Measurements from ENCODE around the gene CFAP20DC. TPM values are rescaled to one million over a fixed set of nuclear protein-coding genes. Genes with fewer than 3 reads are reported as not detected.

Gene CFAP20DC
- total and polyA plus RNA-seq, 10 of the 15 experiments (the other 5 are each of a cell fraction or from before 2014, with no cell fraction given): 0.53 to 11.6 (median 2.0) TPM

DNA sequence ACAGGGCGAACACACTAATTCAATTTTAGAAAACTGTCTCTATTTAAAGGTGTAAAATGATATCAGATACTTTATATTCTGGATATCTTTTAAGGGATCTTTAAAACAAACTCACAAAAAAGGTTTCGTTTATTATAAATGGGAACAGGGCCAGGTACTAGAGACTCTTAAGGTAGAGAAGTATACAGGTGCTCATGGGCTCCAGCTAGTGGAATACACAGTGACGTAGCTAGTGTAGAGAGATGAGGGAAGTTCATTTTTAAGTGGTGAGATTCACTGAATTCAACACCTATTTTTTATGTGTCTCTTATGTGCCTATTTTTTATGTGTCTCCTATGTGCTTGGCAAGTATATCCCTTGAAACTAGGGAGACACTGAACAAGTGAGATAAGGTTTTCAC, 250.6 kb downstream of the CFAP20DC start (continued):
- TF ChIP-seq, protein P1, sequence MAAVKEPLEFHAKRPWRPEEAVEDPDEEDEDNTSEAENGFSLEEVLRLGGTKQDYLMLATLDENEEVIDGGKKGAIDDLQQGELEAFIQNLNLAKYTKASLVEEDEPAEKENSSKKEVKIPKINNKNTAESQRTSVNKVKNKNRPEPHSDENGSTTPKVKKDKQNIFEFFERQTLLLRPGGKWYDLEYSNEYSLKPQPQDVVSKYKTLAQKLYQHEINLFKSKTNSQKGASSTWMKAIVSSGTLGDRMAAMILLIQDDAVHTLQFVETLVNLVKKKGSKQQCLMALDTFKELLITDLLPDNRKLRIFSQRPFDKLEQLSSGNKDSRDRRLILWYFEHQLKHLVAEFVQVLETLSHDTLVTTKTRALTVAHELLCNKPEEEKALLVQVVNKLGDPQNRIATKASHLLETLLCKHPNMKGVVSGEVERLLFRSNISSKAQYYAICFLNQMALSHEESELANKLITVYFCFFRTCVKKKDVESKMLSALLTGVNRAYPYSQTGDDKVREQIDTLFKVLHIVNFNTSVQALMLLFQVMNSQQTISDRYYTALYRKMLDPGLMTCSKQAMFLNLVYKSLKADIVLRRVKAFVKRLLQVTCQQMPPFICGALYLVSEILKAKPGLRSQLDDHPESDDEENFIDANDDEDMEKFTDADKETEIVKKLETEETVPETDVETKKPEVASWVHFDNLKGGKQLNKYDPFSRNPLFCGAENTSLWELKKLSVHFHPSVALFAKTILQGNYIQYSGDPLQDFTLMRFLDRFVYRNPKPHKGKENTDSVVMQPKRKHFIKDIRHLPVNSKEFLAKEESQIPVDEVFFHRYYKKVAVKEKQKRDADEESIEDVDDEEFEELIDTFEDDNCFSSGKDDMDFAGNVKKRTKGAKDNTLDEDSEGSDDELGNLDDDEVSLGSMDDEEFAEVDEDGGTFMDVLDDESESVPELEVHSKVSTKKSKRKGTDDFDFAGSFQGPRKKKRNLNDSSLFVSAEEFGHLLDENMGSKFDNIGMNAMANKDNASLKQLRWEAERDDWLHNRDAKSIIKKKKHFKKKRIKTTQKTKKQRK (IDR thresholded peaks at IDR 0.05; ENCODE audit: low read depth, low read length): no peak
- TF ChIP-seq HDGF (IDR thresholded peaks at IDR 0.05): no peak

DNA sequence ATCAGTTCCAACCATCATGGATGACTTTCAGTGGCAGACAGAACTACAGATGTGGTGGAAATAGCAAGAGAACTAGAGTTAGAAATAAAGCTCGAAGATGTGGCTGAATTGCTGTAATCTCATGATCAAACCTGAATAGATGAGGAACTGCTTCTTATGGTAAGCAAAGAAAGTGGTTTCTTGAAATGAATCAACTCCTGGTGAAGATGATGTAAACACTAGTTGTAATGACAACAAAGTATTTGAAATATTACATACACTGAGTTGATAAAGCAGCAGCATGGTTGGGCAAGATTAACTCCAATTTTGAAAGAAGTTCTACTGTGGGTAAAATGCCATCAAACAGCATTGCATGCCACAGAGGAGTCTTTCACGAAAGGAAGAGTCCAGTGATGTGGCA, 251.5 kb downstream of the CFAP20DC start:
- FAIRE-seq: no peak
- Histone ChIP-seq H3K27me3 (replicated peaks in 1 of 2; ENCODE audit: control insufficient read depth in 2 of 2, insufficient read depth in 2 of 2, low read length in 1 of 2) (no peaks in the 10 kb centered on the region), H3K4me1 (ENCODE audit: control insufficient read depth, insufficient read depth, low read length) (no peaks in the 10 kb centered on the region), H3K27ac (ENCODE audit: control insufficient read depth, insufficient read depth) (no peak overlapping the region), H3K4me2 (ENCODE audit: control insufficient read depth, insufficient read depth) (no peak overlapping the region), H2AFZ (ENCODE audit: control insufficient read depth, low read depth, low read length) (no peak overlapping the region), H3K4me3 (no peak overlapping the region), H3K79me2 (ENCODE audit: control insufficient read depth, insufficient read depth, low read length) (no peaks in the 10 kb centered on the region), H4K20me1 (ENCODE audit: control insufficient read depth, insufficient read depth) (no peaks in the 10 kb centered on the region), H3K36me3 (ENCODE audit: control insufficient read depth in 2 of 2, insufficient read depth in 2 of 2, low read length in 1 of 2) (no peaks in the 10 kb centered on the region), H3K9me3 (replicated peaks; ENCODE audit: control insufficient read depth, insufficient read depth, low read length) (no peaks in the 10 kb centered on the region), H3K9ac (ENCODE audit: control insufficient read depth, insufficient read depth, low read length) (no peak overlapping the region)
- peak; percentile 11 for DNase-seq (ENCODE audit: low read depth, low spot score)
- intact Hi-C loops (cut with micrococcal nuclease; ENCODE audit: unreplicated experiment) (no loop called here), in situ Hi-C loops (cut with MboI) (no loop called here)
- ChIA-PET POLR2A (no interaction called here), RAD21 (ENCODE audit: unreplicated experiment) (no interaction called here), CTCF (interaction anchor here (1.3 kb wide), 1 partner anchor 255 kb away, joined by 4 read pairs; no protein-coding TSS in a partner anchor), SMC1A (ENCODE audit: uncharacterized antibody, unreplicated experiment) (interaction anchor here (1.2 kb wide), 1 partner anchor 254 kb away, joined by 3 read pairs; no protein-coding TSS in a partner anchor)
- no TSS peak for BruUV-seq (replicated peaks)
- peak; percentile 81 for ATAC-seq
- WGBS (ENCODE audit: insufficient coverage, insufficient replicate concordance, low lambda C conversion rate, missing lambda C conversion rate): 0% methylated on average over 2 of the region's 2 CpGs
- peak; percentile 60 for TF ChIP-seq RUNX3 (IDR thresholded peaks at IDR 0.05; ENCODE audit: low read length)
- TF ChIP-seq IRF4 (IDR thresholded peaks at IDR 0.05; ENCODE audit: low read depth, low read length): peak; percentile 90; the same call in 1 of the 2 replicates
- TF ChIP-seq, protein P2, sequence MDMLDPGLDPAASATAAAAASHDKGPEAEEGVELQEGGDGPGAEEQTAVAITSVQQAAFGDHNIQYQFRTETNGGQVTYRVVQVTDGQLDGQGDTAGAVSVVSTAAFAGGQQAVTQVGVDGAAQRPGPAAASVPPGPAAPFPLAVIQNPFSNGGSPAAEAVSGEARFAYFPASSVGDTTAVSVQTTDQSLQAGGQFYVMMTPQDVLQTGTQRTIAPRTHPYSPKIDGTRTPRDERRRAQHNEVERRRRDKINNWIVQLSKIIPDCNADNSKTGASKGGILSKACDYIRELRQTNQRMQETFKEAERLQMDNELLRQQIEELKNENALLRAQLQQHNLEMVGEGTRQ (IDR thresholded peaks at IDR 0.05; ENCODE audit: borderline replicate concordance, low read depth, low read length): no peak
- peak; percentile 59 for TF ChIP-seq CREB1 (IDR thresholded peaks at IDR 0.05; ENCODE audit: low read depth)
- no peak for TF ChIP-seq CBX5 (IDR thresholded peaks at IDR 0.05; ENCODE audit: low read depth)
- TF ChIP-seq NBN (IDR thresholded peaks at IDR 0.05): no peak
- TF ChIP-seq EED (IDR thresholded peaks at IDR 0.05; ENCODE audit: low read depth): no peak
- peak; percentile 59; the same call in 1 of the 2 replicates for TF ChIP-seq JUND (IDR thresholded peaks at IDR 0.05; ENCODE audit: low read depth, low read length)
- TF ChIP-seq SUPT20H (IDR thresholded peaks at IDR 0.05; ENCODE audit: borderline replicate concordance, control insufficient read depth, low read depth, low read length): no peak
- TF ChIP-seq STAT1 (conservative IDR thresholded peaks at IDR 0.05): no peak
- TF ChIP-seq PML (IDR thresholded peaks at IDR 0.05; ENCODE audit: low read length): no peak
- TF ChIP-seq CREM (IDR thresholded peaks at IDR 0.05; ENCODE audit: low read depth): no peak
- TF ChIP-seq, protein P3, sequence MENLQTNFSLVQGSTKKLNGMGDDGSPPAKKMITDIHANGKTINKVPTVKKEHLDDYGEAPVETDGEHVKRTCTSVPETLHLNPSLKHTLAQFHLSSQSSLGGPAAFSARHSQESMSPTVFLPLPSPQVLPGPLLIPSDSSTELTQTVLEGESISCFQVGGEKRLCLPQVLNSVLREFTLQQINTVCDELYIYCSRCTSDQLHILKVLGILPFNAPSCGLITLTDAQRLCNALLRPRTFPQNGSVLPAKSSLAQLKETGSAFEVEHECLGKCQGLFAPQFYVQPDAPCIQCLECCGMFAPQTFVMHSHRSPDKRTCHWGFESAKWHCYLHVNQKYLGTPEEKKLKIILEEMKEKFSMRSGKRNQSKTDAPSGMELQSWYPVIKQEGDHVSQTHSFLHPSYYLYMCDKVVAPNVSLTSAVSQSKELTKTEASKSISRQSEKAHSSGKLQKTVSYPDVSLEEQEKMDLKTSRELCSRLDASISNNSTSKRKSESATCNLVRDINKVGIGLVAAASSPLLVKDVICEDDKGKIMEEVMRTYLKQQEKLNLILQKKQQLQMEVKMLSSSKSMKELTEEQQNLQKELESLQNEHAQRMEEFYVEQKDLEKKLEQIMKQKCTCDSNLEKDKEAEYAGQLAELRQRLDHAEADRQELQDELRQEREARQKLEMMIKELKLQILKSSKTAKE (IDR thresholded peaks at IDR 0.05; ENCODE audit: low read depth, poor library complexity, severe bottlenecking): no peak
- TF ChIP-seq, protein P4, sequence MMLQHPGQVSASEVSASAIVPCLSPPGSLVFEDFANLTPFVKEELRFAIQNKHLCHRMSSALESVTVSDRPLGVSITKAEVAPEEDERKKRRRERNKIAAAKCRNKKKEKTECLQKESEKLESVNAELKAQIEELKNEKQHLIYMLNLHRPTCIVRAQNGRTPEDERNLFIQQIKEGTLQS (IDR thresholded peaks at IDR 0.05; ENCODE audit: borderline replicate concordance, extremely low read depth, low read depth, low read length): no peak
- 0 out of 2 replicates have a peak, but pooled peaks have one; percentile 33 for TF ChIP-seq BCL11A (IDR thresholded peaks at IDR 0.05; ENCODE audit: low read depth, low read length)
- no peak for TF ChIP-seq RBBP5 (conservative IDR thresholded peaks at IDR 0.05)
- no peak for TF ChIP-seq SMC3 (IDR thresholded peaks at IDR 0.05; ENCODE audit: borderline replicate concordance, low read length)
